ENCODE results near the gene CARS1.

Gene CARS1

DNA sequence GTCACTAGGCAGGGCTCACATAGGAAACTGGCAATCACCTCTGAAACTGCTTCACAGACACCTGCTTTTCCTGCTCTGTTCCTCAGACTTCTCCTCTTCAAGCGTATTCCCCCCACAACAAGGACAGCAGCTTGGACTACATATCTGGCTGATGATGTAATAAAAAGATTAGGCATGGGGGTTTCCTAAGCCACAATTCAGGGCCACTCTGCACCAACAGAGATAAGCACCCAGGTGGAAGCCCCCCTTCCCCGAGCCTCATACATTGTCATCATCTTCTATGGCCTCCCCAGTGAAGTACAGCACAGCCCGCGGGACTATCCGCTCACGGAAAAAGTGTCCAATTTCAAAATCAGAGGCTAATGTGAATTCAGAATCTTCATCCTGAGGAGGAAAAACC lies 103.0 kb downstream of the CARS1 start:
- Histone ChIP-seq H3K4me1 (peaks cover 0 to 47% (median 24%) of the 10 kb centered on the region in 10 experiments; a peak in 15 of 20 replicates), H3K27me3 (no peaks in the 10 kb centered on the region), H3K36me3 (peaks cover 91 to 100% (median 100%) of the 10 kb centered on the region in 11 experiments), H3K27ac (no peak overlapping the region), H4K20me1 (peaks cover 33 to 100% (median 70%) of the 10 kb centered on the region in 11 experiments; a peak in 21 of 22 replicates), H3K4me2 (no peak overlapping the region), H3K4me3 (no peak overlapping the region), H3K9ac (no peak overlapping the region), H3K9me3 (replicated peaks in 1 of 11) (no peaks in the 10 kb centered on the region)
- peak in 1 of 11 experiments; percentile 11; a peak in 1 of 22 replicates for TF ChIP-seq Cebpa-rat (IDR thresholded peaks at IDR 0.05)

DNA sequence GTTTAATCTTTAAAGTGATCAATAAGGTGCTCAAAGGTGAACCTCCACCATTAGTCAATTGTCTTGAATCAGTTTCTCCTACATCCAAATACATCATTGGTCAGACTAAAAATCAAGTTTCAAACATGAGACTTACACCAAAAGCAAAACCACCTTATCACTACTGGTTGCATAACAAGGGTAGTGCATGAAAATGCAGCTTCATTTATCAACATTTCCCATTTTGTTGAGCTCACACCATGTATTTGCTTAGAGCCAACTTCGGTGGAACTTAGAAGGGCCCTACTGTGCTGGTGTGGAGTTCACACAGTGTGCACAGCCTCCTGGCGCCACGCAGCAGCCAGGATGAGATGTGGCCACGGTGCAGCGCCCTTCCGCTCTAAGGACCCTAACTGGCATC lies 104.9 kb downstream of the CARS1 start:
- H4K20me1 ChIP-seq: peaks cover 22 to 99% (median 73%) of the 10 kb centered on the region in 11 experiments; a peak in 21 of 22 replicates
- no peak overlapping the region for H3K4me3 ChIP-seq
- TF ChIP-seq Cebpa-rat (IDR thresholded peaks at IDR 0.05): no peak
- 0 out of 22 replicates have a peak overlapping the region, but pooled peaks of 1 of the 11 experiments have one; percentile 34 for H3K9ac ChIP-seq
- peak overlapping the region in 4 of 11 experiments; percentile 51 to 70 (median 60); a peak in 8 of 22 replicates for H3K4me2 ChIP-seq
- no peaks in the 10 kb centered on the region for H3K9me3 ChIP-seq (replicated peaks in 1 of 11)
- H3K36me3 ChIP-seq: peaks cover 91 to 100% (median 100%) of the 10 kb centered on the region in 11 experiments
- no peak overlapping the region for H3K27ac ChIP-seq
- peaks cover 2 to 38% (median 23%) of the 10 kb centered on the region in 10 experiments; a peak in 19 of 20 replicates for H3K4me1 ChIP-seq
- H3K27me3 ChIP-seq: no peaks in the 10 kb centered on the region

DNA sequence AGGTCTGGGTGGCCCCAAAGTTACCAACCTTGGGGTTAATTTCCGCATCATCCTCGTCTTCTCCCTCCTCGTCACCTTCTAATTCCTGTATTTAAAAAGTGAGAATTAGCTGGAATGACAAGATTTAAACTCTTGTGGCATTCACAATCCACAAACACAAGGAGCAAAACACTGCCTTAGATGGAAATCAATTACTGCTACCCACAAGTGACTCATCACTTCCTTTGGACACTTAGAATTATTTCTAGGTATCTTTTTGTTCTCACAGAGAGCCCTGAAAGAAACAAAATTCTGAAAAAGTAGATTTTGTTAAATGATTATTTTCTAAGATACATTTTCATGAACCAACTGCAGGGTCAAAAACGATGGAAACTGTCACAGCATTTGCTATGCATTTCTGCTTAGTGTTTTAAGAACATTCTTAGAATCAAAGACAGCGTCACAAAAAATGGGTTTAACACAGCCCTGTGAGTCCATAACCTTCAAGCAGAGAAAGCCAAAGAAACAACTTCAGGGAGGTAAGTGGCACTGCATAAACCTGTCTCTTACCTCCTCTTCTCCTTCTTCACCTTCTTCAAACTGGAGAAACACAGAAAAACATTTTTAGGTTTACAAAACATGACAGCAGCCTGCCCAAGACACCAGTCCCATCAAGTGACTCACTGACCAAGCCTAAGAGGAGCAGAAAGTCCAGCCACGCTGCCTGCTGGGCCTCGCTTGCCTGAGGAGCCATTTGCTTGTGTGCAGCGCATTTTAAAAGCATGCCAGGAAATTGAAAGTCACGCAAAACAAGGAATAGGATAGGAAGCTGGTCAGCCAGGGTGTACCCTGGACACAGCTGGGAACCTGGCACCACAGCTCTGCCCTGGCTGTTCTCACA lies 105.8 kb downstream of the CARS1 start:
- Histone ChIP-seq H3K9ac (peak overlapping the region in 2 of 11 experiments; percentile 30 to 34; a peak in 1 of 22 replicates), H3K27me3 (no peaks in the 10 kb centered on the region), H3K36me3 (peaks cover 91 to 100% (median 100%) of the 10 kb centered on the region in 11 experiments), H3K4me2 (peak overlapping the region in 6 of 11 experiments; percentile 13 to 70 (median 60); a peak in 10 of 22 replicates), H4K20me1 (peaks cover 30 to 99% (median 79%) of the 10 kb centered on the region in 11 experiments; a peak in 21 of 22 replicates), H3K4me1 (peaks cover 10 to 46% (median 30%) of the 10 kb centered on the region in 10 experiments), H3K27ac (peak overlapping the region in 4 of 11 experiments; percentile 5 to 28 (median 14); a peak in 3 of 22 replicates), H3K4me3 (no peak overlapping the region), H3K9me3 (replicated peaks in 1 of 11) (no peaks in the 10 kb centered on the region)
- no peak for TF ChIP-seq Cebpa-rat (IDR thresholded peaks at IDR 0.05)

All from BLaER1 treated with 17β-estradiol and CSF1 and Interleukin-3, amounts not matched to agents 10 nM and 100 nM (cell line).